ENCODE results near the gene HSFX1. TPM values are rescaled to one million over a fixed set of nuclear protein-coding genes. Genes with fewer than 3 reads are reported as not detected.

The HSFX1 gene

GRCh38 chrX:149818652-149819051, 44.8 kb downstream of the HSFX1 start:
- no peak for DNase-seq
- no peak overlapping the region for H2AK5ac ChIP-seq (ENCODE audit: low read length)
- no peak overlapping the region for H3K4me3 ChIP-seq (ENCODE audit: low read length)
- no peak overlapping the region for H3K9ac ChIP-seq (ENCODE audit: low read length)
- no peak overlapping the region for H2BK120ac ChIP-seq (ENCODE audit: low read depth, low read length)
- no peak overlapping the region for H3K27ac ChIP-seq (ENCODE audit: low read depth, low read length)
- H3K56ac ChIP-seq (ENCODE audit: low read length): no peak overlapping the region
- no peak overlapping the region for H2BK15ac ChIP-seq (replicated peaks; ENCODE audit: low read depth)
- H2BK5ac ChIP-seq (ENCODE audit: low read length): no peak overlapping the region
- no peak overlapping the region for H3K18ac ChIP-seq (ENCODE audit: low read length)
- H3K4me1 ChIP-seq (ENCODE audit: control insufficient read depth, low read depth, low read length): no peaks in the 10 kb centered on the region
- H3K4ac ChIP-seq (ENCODE audit: low read depth, low read length): no peak overlapping the region
- no peaks in the 10 kb centered on the region for H3K79me1 ChIP-seq (ENCODE audit: low read length)
- H3K23ac ChIP-seq (ENCODE audit: low read length): no peak overlapping the region
- no peak overlapping the region for H4K5ac ChIP-seq (ENCODE audit: low read length)
- H3K27me3 ChIP-seq (ENCODE audit: insufficient read depth, low read length, poor library complexity): no peaks in the 10 kb centered on the region
- no peak overlapping the region for H4K8ac ChIP-seq (ENCODE audit: low read depth, low read length)
- H3K79me2 ChIP-seq (ENCODE audit: control insufficient read depth, insufficient read depth, low read length): no peaks in the 10 kb centered on the region
- no CpG with 5 or more reads among the region's 1 CpG for WGBS (ENCODE audit: extremely low coverage, insufficient coverage, low lambda C conversion rate)
- no peak overlapping the region for H3K4me2 ChIP-seq (ENCODE audit: low read length)
- no peaks in the 10 kb centered on the region for H3K36me3 ChIP-seq (ENCODE audit: control insufficient read depth, insufficient read depth, low read length)

DNA sequence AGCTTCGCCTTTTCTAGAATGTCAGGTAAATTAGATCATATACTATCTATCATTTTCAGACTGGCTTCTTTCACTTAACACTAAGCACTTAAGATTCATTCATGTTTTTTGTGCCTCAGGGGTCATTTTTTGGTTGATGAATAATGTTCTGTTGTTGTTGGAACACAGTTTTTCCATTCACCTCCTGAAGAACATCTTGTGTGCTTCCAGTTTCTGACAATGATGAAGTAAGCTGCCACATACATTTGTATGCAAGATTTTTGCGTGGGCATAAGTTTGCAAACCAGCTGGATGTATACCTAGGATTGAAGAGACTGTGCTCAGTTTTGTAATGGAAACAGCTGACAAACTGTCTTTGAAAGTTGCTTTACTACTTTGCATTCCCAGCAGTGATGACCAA, 45.5 kb downstream of the HSFX1 start:
- H2BK120ac ChIP-seq (ENCODE audit: low read depth, low read length): no peak overlapping the region
- H3K9ac ChIP-seq (ENCODE audit: low read length): no peak overlapping the region
- no peaks in the 10 kb centered on the region for H3K4me1 ChIP-seq (ENCODE audit: control insufficient read depth, low read depth, low read length)
- H3K4ac ChIP-seq (ENCODE audit: low read depth, low read length): no peak overlapping the region
- no peak overlapping the region for H2AK5ac ChIP-seq (ENCODE audit: low read length)
- H3K27ac ChIP-seq (ENCODE audit: low read depth, low read length): no peak overlapping the region
- H3K56ac ChIP-seq (ENCODE audit: low read length): no peak overlapping the region
- H3K36me3 ChIP-seq (ENCODE audit: control insufficient read depth, insufficient read depth, low read length): no peaks in the 10 kb centered on the region
- H4K5ac ChIP-seq (ENCODE audit: low read length): no peak overlapping the region
- H3K18ac ChIP-seq (ENCODE audit: low read length): no peak overlapping the region
- H2BK5ac ChIP-seq (ENCODE audit: low read length): no peak overlapping the region
- H3K79me2 ChIP-seq (ENCODE audit: control insufficient read depth, insufficient read depth, low read length): no peaks in the 10 kb centered on the region
- no CpG with 5 or more reads among the region's 2 CpGs for WGBS (ENCODE audit: extremely low coverage, insufficient coverage, low lambda C conversion rate)
- H3K27me3 ChIP-seq (ENCODE audit: insufficient read depth, low read length, poor library complexity): no peaks in the 10 kb centered on the region
- H3K79me1 ChIP-seq (ENCODE audit: low read length): no peaks in the 10 kb centered on the region
- no peak overlapping the region for H4K8ac ChIP-seq (ENCODE audit: low read depth, low read length)
- no peak overlapping the region for H3K23ac ChIP-seq (ENCODE audit: low read length)
- no peak overlapping the region for H3K4me2 ChIP-seq (ENCODE audit: low read length)
- no peak overlapping the region for H3K4me3 ChIP-seq (ENCODE audit: low read length)
- H2BK15ac ChIP-seq (replicated peaks; ENCODE audit: low read depth): no peak overlapping the region
- DNase-seq: no peak

- Histone ChIP-seq H3K79me1 (ENCODE audit: low read length) (no peaks in the 10 kb centered on the region), H3K23ac (ENCODE audit: low read length) (no peak overlapping the region), H4K5ac (ENCODE audit: low read length) (no peak overlapping the region), H2BK120ac (ENCODE audit: low read depth, low read length) (peak overlapping the region; percentile 28), H3K4me2 (ENCODE audit: low read length) (no peak overlapping the region), H3K4me3 (ENCODE audit: low read length) (no peak overlapping the region), H3K36me3 (ENCODE audit: control insufficient read depth, insufficient read depth, low read length) (no peaks in the 10 kb centered on the region), H3K27me3 (ENCODE audit: insufficient read depth, low read length, poor library complexity) (no peaks in the 10 kb centered on the region), H3K18ac (ENCODE audit: low read length) (peak overlapping the region; percentile 39), H3K9ac (ENCODE audit: low read length) (no peak overlapping the region), H3K27ac (ENCODE audit: low read depth, low read length) (no peak overlapping the region), H3K56ac (ENCODE audit: low read length) (peak overlapping the region; percentile 49), H3K79me2 (ENCODE audit: control insufficient read depth, insufficient read depth, low read length) (no peaks in the 10 kb centered on the region), H2BK15ac (replicated peaks; ENCODE audit: low read depth) (no peak overlapping the region), H2BK5ac (ENCODE audit: low read length) (no peak overlapping the region), H2AK5ac (ENCODE audit: low read length) (no peak overlapping the region), H4K8ac (ENCODE audit: low read depth, low read length) (no peak overlapping the region), H3K4me1 (ENCODE audit: control insufficient read depth, low read depth, low read length) (no peaks in the 10 kb centered on the region), H3K4ac (ENCODE audit: low read depth, low read length) (peak overlapping the region; percentile 4)
- no CpG with 5 or more reads among the region's 3 CpGs for WGBS (ENCODE audit: extremely low coverage, insufficient coverage, low lambda C conversion rate)
- peak; percentile 54 for DNase-seq
Measured at GRCh38 chrX:149825424-149825823, 51.6 kb downstream of the HSFX1 start.

Small RNA genes within 50 kb of the gene (small RNA-seq; reads per million reads assigned to genes)
- gene AC244098.1 (ENCODE audit: insufficient read depth): not detected
- gene AC244098.2 (ENCODE audit: insufficient read depth): not detected
- gene AC244098.3 (ENCODE audit: insufficient read depth): not detected

All from mesendoderm (in vitro differentiated cells).